GM23248 (cell line): ENCODE measurements around the gene HNRNPA1L2.
"Not testable (repeated sequence)": the region's sequence is repeated elsewhere in the genome, so short reads cannot be mapped to it uniquely, and the experiment has no call there.

Experiments
- EZH2 ChIP-seq: fragments of 200-600 bp; sonication (generic); IDR thresholded peaks from 2 replicates; pipeline ENCODE4 v1.6.1; 2018; ENCODE audit warnings: antibody characterized with exemption, mild to moderate bottlenecking; ENCODE audit not compliant: insufficient read depth, poor library complexity, severe bottlenecking
- EZH2phosphoT487 ChIP-seq: fragments of 200-600 bp; sonication (generic); IDR thresholded peaks from 2 replicates; pipeline ENCODE4 v1.6.1; 2018; ENCODE audit warnings: antibody characterized with exemption, moderate library complexity, mild to moderate bottlenecking, low read depth; ENCODE audit not compliant: insufficient read depth

GRCh38 chr13:52594295-52594694 lies 47.9 kb upstream of the HNRNPA1L2 start:
- not testable (repeated sequence) for TF ChIP-seq EZH2phosphoT487, EZH2
